Right ventricle myocardium superior (tissue), 1 donor: ENCODE results near the gene ALS2. TPM values are rescaled to one million over a fixed set of nuclear protein-coding genes. Genes with fewer than 3 reads are reported as not detected.

Experiments
- ATAC-seq: fragments of 200-7000 bp; cut with Tn5 transposase; one replicate; pipeline ENCODE4 v1.9.1; 2020; ENCODE audit warnings: mild to moderate bottlenecking; ENCODE audit not compliant: poor library complexity
- DNase-seq: peaks from one replicate; pipeline ENCODE4 v3.0.0-alpha.2; 2020
- intact Hi-C: fragments of 100-400 bp; cut with DNase I; formaldehyde crosslinking; loops from one replicate; pipeline ENCODE4 v1.11.2; 2022
- total RNA-seq: library from RNA; stranded (reverse); fragmentation: NEBNext Ultra II Directional; extraction: Animal tissue kit (Norgen Biotek cat#: 25700); gene quantifications from one replicate; pipeline ENCODE4 v1.2.1, GENCODE V29; 2021
- donor health status: DM: no; HTN: yes; CAD: no; lungs with severe emphysema.

The ALS2 gene
- total RNA-seq, 1 donor from 2014 or later, result 29.5 TPM

GRCh38 chr2:201656102-201656501 lies 124.6 kb downstream of the ALS2 start:
- DNase-seq (no peak), ATAC-seq (no peak)
- intact Hi-C loops, result no loop called here

GRCh38 chr2:201654616-201655384 lies 125.9 kb downstream of the ALS2 start:
- intact Hi-C loops, result no loop called here
- ATAC-seq (no peak), DNase-seq (no peak)

GRCh38 chr2:201653221-201653620 lies 127.5 kb downstream of the ALS2 start:
- no peak for ATAC-seq
- intact Hi-C loops, result no loop called here
- no peak for DNase-seq

Other genes with a start within 250 kb of the ALS2 start
- 12.8 TPM for gene TMEM237, start 137.4 kb downstream of the ALS2 start, total RNA-seq
- not detected for gene MPP4, start 82.3 kb downstream of the ALS2 start, total RNA-seq
- 0.43 TPM for gene CDK15, start 25.6 kb upstream of the ALS2 start, total RNA-seq